A673 (cell line): ENCODE data around the gene LRRK1. TPM values are rescaled to one million over a fixed set of nuclear protein-coding genes. Genes with fewer than 3 reads are reported as not detected.

Experiments
- Bru-seq: library from RNA; stranded (reverse); fragments of 400-500 nt; gene quantifications from one replicate; lab custom pipeline; 2021; lab: Mats Ljungman, UMichigan
- BruChase-seq, 2 experiments: library from RNA; stranded (reverse); fragments of 400-500 nt; gene quantifications; one replicate each; lab custom pipeline; 2021; lab: Mats Ljungman, UMichigan
- BruUV-seq: library from RNA; stranded (reverse); fragments of 400-500 nt; replicated peaks from 2 replicates; lab custom pipeline; 2021; lab: Mats Ljungman, UMichigan
- CTCF ChIA-PET: fragments of 300-600 bp; sonication (Branson Sonifier 250); formaldehyde crosslinking; loops from one replicate; lab custom pipeline; 2022; ENCODE audit warnings: antibody characterized with exemption; lab: Charles Lee
- POLR2A ChIA-PET: fragments of 300-600 bp; sonication (Branson Sonifier 250); formaldehyde crosslinking; loops from one replicate; lab custom pipeline; 2022; ENCODE audit warnings: antibody characterized with exemption; ENCODE audit not compliant: low non-redundant PET; lab: Charles Lee
- DNase-seq: peaks from one replicate; pipeline ENCODE4 v3.0.0-alpha.2; 2015; ENCODE audit warnings: low spot score
- H3K27ac ChIP-seq: fragments of 200-600 bp; sonication (generic); 2 replicates; pipeline ENCODE4 v1.5.1; 2016; ENCODE audit warnings: mixed run types, low read depth, mild to moderate bottlenecking, mixed read lengths, antibody characterized with exemption, low read length; ENCODE audit not compliant: poor library complexity, severe bottlenecking
- H3K27me3 ChIP-seq: fragments of 200-600 bp; sonication (generic); replicated peaks from 2 replicates; pipeline ENCODE4 v1.6.1; 2017; ENCODE audit warnings: mixed run types, low read depth, mild to moderate bottlenecking, mixed read lengths, antibody characterized with exemption, low read length; ENCODE audit not compliant: insufficient read depth, poor library complexity
- H3K36me3 ChIP-seq: fragments of 200-600 bp; sonication (generic); 2 replicates; pipeline ENCODE4 v1.6.1; 2016; ENCODE audit warnings: mixed run types, mild to moderate bottlenecking, mixed read lengths, antibody characterized with exemption, low read length; ENCODE audit not compliant: insufficient read depth, poor library complexity, severe bottlenecking
- H3K4me1 ChIP-seq: fragments of 200-600 bp; sonication (generic); 2 replicates; pipeline ENCODE4 v1.6.1; 2017; ENCODE audit warnings: mixed run types, mild to moderate bottlenecking, mixed read lengths, antibody characterized with exemption, low read length; ENCODE audit not compliant: insufficient read depth, poor library complexity, severe bottlenecking
- H3K4me3 ChIP-seq: fragments of 200-600 bp; sonication (generic); 2 replicates; pipeline ENCODE4 v1.5.1; 2016; ENCODE audit warnings: low read depth, mixed run types, mild to moderate bottlenecking, mixed read lengths, low read length; ENCODE audit not compliant: poor library complexity, severe bottlenecking
- H3K9me3 ChIP-seq: fragments of 200-600 bp; sonication (generic); 2 replicates; pipeline ENCODE4 v1.6.1; 2016; ENCODE audit warnings: mixed run types, low read depth, mild to moderate bottlenecking, mixed read lengths, antibody characterized with exemption, low read length; ENCODE audit not compliant: poor library complexity, severe bottlenecking
- EZH2 ChIP-seq: fragments of 200-600 bp; sonication (generic); IDR thresholded peaks from 2 replicates; pipeline ENCODE4 v1.6.1; 2017; ENCODE audit warnings: borderline replicate concordance, low read depth, mild to moderate bottlenecking, mixed read lengths, antibody characterized with exemption, low read length; ENCODE audit not compliant: poor library complexity, severe bottlenecking
- intact Hi-C: fragments of 100-400 bp; cut with micrococcal nuclease; formaldehyde crosslinking; loops from one replicate; pipeline ENCODE4 v1.10.0; 2022; ENCODE audit not compliant: unreplicated experiment
- long read RNA-seq: library from polyadenylated mRNA; stranded (forward); transcript quantifications from one replicate; pipeline ENCODE4 v2.0.0, GENCODE V29; 2022
- total RNA-seq: library from RNA; stranded (reverse); gene quantifications from 2 replicates; pipeline ENCODE4 v1.2.3, GENCODE V29; 2021
- TF ChIP-seq, protein P1 (sequence below): fragments of 300-800, 200-600 bp; sonication (generic); conservative IDR thresholded peaks from 2 replicates; pipeline ENCODE4 v1.5.1; 2017; ENCODE audit warnings: low read depth, mild to moderate bottlenecking, antibody characterized with exemption, low read length, moderate library complexity, mixed read lengths

Gene LRRK1
- 7.7 TPM in 2 replicates for total RNA-seq
- percentile 55 among the genes with signal in this experiment for Bru-seq, nascent RNA
- percentile 48 among the genes with signal in this experiment for BruChase-seq, experiment 1, labeled RNA remaining after a 2-hour chase
- BruChase-seq, experiment 2, labeled RNA remaining after a 6-hour chase: percentile 50 among the genes with signal in this experiment
- long read RNA-seq, partial matches to known transcripts: 1 of 2 reads
- long read RNA-seq, other reads (novel, unspliced or antisense): 1 of 2 reads

DNA sequence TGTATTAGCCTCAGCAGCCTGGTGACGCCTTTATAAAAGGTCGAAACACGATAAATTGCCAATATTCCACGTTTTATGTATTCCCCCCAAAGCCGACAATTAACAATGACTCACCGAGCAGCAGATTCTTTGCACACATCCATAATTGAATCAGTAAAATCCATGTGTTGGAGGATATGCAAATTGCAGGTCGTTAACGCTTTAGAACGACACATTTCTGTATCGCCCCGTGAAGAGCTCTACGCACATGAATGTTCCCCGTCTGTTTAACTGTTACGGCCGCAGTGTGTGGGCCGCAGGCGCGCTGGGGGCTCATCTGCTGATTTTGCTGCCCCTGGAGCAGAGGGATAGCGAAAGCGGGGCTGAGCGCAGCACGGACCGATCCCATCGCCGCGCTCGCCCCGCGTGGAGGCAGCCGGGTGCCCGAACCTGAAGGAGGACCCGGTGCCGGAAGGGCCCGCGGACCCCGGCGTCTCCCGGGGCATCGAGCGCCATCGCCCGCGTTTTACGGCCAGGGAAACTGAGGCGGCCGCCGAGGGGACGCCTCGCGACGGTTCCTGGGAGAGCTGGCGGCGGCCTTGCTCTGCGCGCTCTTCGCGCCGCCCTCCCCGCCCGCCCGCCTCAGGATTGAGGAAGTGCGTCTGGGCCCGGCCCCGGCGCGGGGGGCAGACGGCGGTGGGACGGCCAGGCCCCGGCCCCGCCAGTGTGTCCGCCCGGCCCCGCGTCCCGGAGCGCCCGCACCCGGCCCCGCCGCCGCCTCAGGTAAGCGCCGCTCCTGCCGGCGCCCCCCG is at the start of gene LRRK1:
TSS of gene LRRK1 (plus strand) at position 668 of the 791 bp plus-strand sequence. CDS start 5,276 bp downstream, outside the sequence.
- DNase-seq: peak; percentile 61
- TF ChIP-seq, protein P1, sequence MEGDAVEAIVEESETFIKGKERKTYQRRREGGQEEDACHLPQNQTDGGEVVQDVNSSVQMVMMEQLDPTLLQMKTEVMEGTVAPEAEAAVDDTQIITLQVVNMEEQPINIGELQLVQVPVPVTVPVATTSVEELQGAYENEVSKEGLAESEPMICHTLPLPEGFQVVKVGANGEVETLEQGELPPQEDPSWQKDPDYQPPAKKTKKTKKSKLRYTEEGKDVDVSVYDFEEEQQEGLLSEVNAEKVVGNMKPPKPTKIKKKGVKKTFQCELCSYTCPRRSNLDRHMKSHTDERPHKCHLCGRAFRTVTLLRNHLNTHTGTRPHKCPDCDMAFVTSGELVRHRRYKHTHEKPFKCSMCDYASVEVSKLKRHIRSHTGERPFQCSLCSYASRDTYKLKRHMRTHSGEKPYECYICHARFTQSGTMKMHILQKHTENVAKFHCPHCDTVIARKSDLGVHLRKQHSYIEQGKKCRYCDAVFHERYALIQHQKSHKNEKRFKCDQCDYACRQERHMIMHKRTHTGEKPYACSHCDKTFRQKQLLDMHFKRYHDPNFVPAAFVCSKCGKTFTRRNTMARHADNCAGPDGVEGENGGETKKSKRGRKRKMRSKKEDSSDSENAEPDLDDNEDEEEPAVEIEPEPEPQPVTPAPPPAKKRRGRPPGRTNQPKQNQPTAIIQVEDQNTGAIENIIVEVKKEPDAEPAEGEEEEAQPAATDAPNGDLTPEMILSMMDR: no peak
- TF ChIP-seq EZH2: no peak

DNA sequence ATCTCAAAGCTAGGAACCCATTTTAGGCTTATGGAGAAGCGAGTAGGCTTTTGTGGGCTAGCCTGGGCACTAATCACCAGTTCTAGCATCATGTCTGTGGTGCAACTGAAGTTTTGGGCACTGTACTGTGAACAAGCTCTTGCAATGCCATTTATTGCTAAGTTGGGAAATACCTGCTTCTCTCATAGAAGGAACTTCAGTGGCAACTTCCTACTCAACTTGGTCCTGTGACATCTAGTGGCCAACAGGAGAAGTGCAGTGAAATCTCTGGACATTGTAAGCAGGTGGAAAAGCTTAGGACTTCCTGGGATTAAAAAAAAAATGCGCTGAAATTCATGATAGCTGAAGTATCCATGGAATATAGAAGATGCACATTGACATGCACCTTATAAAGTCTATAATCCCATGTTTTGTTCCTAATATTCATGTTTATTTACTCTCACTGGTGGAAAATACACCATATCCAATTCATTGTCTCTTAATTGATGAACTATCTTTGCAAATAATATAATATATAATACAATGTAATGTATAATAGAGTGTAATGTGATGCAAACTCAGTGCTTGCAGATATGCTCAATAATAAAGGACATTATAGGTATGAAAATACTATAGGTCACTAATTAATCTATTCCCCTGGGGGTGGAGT is 46.0 kb upstream of the LRRK1 start:
- intact Hi-C loops: loop anchor here (1.0 to 2.0 kb wide), 2 partner anchors 202 to 244 kb away; no protein-coding TSS in a partner anchor
- CTCF ChIA-PET: interaction anchor here (0.5 to 1.3 kb wide), 10 partner anchors 9 to 240 kb away, joined by 3 to 14 read pairs (median 4); no protein-coding TSS in a partner anchor
- H3K27ac ChIP-seq: no peak overlapping the region

More for the DNA sequence above, at the start of gene LRRK1:
- intact Hi-C loops: loop anchor here (1.0 to 10.0 kb wide), 3 partner anchors 88 to 336 kb away; partner anchors contain the start of gene CHSY1
- H3K27ac ChIP-seq: peak within 1 kb of the TSS; percentile 52
- H3K9me3 ChIP-seq: no peaks in the 10 kb centered on the region
- no peaks in the 10 kb centered on the region for H3K4me1 ChIP-seq
- BruUV-seq: TSS peak; percentile 33
- peaks cover 32% of the 10 kb centered on the region for H3K27me3 ChIP-seq
- ChIA-PET POLR2A (no interaction called here), CTCF (interaction anchor here (1.5 to 3.5 kb wide), 2 partner anchors 16 to 89 kb away, joined by 3 to 46 read pairs; no protein-coding TSS in a partner anchor)
- no peaks in the 10 kb centered on the region for H3K36me3 ChIP-seq
- peak within 1 kb of the TSS; percentile 51 for H3K4me3 ChIP-seq

More for the DNA sequence above, 46.0 kb upstream of the LRRK1 start:
- TF ChIP-seq EZH2: no peak
- TF ChIP-seq, protein P1: peak; percentile 87
- Histone ChIP-seq H3K4me1 (no peaks in the 10 kb centered on the region), H3K36me3 (no peaks in the 10 kb centered on the region), H3K27me3 (peaks cover 4% of the 10 kb centered on the region), H3K9me3 (peaks cover 6% of the 10 kb centered on the region), H3K4me3 (no peak overlapping the region)
- no TSS peak for BruUV-seq
- POLR2A ChIA-PET: interaction anchor here (0.6 kb wide), 1 partner anchor 265 kb away, joined by 3 read pairs; no protein-coding TSS in a partner anchor
- DNase-seq: peak; percentile 82
